Epithelial cell of esophagus (primary cell): Measurements from ENCODE around the gene TM9SF4.

Experiments used
- DNase-seq: peaks from one replicate; pipeline ENCODE4 v3.0.0; 2010; ENCODE audit warnings: low read depth
- H3K4me3 ChIP-seq: 2 replicates; pipeline ENCODE4 v1.5.1; 2011; ENCODE audit warnings: mild to moderate bottlenecking, low read length, control low read depth
- CTCF ChIP-seq: IDR thresholded peaks from 2 replicates; pipeline ENCODE4 v1.5.1; 2011; ENCODE audit warnings: low read depth, mild to moderate bottlenecking, low read length, control low read depth, inconsistent platforms; ENCODE audit not compliant: insufficient read depth; ENCODE audit errors: missing control alignments

The TM9SF4 gene

GRCh38 chr20:32088759-32089158 lies 20.8 kb upstream of the TM9SF4 start:
- no peak overlapping the region for H3K4me3 ChIP-seq
- no peak for DNase-seq
- no peak for TF ChIP-seq CTCF

DNA sequence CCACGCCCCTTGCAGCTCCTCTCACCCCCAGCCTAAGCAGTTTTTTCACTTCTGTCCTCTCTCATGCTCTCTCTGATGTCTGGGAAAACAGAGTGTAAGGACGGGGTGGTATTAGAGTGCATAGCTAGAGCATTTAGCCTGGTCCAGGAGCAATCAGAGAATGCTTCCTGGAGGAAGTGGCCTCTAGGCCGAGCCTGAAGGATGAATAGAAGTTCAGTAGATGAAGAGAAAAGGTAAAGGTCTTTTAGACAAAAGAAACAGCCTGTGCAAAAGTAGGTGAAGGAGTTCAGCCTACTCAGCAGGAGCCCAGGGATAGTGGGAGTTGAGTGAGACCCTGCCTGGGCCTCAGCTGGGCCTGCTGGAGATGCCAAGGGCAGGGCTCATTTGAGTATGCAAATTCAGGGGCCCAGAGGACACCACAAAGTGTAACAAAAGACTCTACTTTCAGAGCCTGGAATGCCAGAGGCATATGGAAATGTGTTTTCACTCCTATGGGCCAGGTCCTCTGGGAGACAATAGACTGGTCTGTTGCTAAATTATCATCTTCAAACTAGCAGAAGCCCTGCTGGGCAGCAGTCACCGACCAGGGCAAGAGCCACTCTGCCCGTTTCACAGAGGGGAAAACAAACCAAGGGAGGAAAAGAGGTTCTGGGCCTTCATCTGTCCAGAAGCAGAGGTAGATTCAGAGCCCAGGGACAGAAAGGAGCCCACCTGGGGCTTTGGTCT lies 19.7 kb upstream of the TM9SF4 start:
- no peak for TF ChIP-seq CTCF
- no peak overlapping the region for H3K4me3 ChIP-seq
- DNase-seq, result no peak

DNA sequence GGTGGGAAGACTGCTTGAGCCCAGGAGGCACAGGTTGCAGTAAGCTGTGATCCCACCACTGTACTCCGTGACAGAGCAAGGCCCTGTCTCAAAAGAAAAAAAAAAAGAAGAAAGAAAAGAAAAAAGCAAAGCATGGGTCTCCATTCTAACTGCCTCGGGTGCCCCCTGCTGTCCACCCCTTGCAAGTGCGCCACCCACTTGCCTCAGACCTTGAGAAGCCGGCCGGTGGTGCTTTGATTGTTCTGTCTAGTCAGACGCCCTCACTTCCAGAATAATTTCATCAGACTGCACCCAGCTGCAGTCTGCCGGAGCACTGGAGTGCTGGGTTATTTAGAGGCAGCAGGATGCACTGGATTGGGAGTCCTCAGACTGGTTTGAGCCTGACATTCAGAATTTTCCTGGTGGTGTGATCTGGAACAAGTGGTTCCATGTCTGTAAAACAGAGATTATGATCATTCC lies 17.6 kb upstream of the TM9SF4 start:
- DNase-seq, result peak; percentile 77
- peak; percentile 95 for TF ChIP-seq CTCF
- no peak overlapping the region for H3K4me3 ChIP-seq

- no peak for DNase-seq
- TF ChIP-seq CTCF, result no peak
- no peak overlapping the region for H3K4me3 ChIP-seq
These were observed 10.7 kb upstream of the TM9SF4 start for GRCh38 chr20:32098786-32099185.

- no peak for DNase-seq
- H3K4me3 ChIP-seq, result peak overlapping the region; percentile 89
- no peak for TF ChIP-seq CTCF
These were observed 611 bp upstream of the TM9SF4 start for GRCh38 chr20:32108814-32109391.

DNA sequence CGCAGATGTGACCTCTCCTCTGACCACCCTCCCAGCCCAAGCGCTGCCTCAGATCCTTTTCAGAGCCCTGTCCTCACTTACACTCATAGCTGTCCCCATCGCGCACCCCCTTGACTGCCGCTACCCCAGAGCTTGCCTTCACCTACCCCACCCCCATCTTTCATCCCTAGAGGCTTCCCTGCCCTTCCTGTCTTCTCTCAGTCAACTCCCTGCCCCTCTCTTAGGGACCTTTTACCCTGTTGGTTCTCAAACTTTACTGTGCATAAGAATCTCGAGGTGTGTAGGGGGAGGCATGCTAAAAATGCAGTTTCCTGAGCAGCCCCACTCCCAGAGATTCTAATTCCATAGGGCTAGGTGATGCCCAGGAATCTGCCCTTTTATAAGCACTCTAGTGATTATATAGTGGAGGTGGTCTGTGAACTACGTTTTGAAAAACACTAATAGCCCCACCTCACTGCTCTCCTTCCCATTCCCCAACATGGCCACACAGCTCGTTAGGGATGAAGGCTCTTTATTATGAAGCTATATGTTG lies 725 bp downstream of the TM9SF4 start:
- peak; percentile 8 for DNase-seq
- H3K4me3 ChIP-seq, result peak overlapping the region; percentile 89
- no peak for TF ChIP-seq CTCF

- no peak for DNase-seq
- no peak for TF ChIP-seq CTCF
- H3K4me3 ChIP-seq, result peak overlapping the region; percentile 89
These were observed 1.2 kb downstream of the TM9SF4 start for GRCh38 chr20:32110727-32111126.
